CD1c-positive myeloid dendritic cell (primary cell): ENCODE data around the gene DAB1.

ENCODE experiments used
- DNase-seq: peaks from one replicate; pipeline ENCODE4 v3.0.0-alpha.2; 2016; ENCODE audit errors: extremely low spot score

Gene DAB1

DNA sequence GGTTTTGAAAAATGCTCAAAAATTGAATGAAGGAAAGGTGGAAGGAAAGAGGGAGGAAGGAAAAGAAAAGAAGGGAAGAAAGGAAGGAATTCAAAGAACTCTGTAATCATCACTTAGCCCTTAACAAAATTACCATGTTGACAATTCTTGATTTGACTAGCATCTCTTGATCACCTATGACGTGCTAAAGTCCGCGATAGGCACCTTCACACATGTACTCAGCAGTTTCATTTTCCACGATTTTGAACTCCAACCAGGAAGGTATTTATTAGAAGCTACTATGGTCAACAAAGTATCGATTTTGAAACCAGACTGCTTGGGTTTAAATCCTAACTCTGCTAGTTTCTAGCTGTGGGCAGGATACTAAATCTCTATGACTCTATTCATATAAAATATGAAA lies 146.9 kb downstream of the DAB1 start:
- no peak for DNase-seq

DNA sequence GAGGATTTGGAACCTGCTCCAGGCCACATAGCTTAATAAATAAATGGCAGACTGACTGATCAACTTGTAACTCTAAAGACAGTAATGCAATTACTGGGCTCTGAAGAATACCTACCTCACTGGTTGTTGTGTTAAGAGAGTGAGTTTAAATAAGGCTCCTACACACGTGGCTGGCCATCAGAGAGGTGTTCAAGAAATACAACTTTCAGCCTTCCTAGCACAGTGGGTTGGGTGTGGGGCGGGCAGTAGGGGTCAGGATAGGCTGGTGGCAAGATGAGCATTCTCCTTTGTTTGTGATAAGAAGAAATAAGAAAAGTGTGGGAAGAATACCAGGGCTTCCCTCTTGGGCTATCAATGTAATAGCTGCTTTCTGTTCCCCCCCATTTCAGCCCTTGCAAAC lies 151.3 kb downstream of the DAB1 start:
- DNase-seq: no peak

DNA sequence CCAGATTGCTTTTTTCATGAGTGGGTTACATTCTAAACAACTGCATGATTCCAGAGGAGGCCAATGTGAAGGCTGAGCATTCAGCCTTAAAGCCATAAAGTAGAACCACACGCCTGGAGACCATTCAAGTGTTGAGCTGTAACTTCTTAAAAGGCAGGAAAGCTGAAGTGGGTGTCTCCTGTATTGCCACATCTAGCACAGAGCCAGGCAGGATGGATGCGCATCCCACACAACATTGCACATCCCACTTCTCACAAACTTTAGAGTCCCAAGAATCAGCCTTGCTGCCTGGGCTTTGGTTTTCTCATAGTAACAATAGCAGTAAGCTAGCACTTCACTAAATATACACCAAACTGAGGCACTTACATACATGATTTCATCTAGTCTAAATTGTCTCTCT lies 151.7 kb downstream of the DAB1 start:
- no peak for DNase-seq

DNA sequence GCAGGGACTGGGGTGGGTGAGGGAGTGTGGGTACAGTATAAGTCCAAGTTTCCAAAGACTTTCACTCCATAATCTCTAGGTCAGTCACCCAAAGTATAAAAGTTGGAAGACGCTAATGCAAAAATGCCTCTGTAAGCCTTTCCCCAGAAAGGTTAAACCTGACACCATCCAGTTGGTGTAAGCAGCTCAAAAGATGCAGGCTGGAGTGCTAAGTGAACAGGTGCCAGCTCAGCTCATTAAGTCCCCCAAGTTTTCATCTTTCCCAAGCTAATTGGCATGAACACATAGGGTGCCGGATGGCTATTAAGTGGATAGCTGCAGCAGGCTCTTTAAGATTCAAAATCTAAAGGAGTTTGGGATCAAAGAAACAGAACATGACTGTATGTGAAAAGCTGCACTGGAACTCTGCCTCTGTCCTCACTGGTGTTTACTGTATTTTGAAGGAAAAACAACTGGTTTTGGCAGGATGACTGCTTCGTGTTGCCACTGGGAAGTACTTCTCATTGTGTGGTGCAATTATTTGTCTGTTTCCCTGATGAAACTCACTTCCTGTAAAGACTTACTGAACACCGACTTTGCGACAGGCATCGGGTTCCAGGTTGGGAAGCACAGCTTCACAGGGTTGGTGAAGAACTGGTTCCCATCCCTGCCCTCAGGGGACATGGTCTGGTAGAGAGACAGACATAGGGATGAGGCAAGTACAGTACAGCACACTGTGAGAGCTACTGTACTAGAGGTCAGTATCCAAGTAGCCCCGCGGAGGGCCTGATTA lies 152.7 kb downstream of the DAB1 start:
- no peak for DNase-seq

DNA sequence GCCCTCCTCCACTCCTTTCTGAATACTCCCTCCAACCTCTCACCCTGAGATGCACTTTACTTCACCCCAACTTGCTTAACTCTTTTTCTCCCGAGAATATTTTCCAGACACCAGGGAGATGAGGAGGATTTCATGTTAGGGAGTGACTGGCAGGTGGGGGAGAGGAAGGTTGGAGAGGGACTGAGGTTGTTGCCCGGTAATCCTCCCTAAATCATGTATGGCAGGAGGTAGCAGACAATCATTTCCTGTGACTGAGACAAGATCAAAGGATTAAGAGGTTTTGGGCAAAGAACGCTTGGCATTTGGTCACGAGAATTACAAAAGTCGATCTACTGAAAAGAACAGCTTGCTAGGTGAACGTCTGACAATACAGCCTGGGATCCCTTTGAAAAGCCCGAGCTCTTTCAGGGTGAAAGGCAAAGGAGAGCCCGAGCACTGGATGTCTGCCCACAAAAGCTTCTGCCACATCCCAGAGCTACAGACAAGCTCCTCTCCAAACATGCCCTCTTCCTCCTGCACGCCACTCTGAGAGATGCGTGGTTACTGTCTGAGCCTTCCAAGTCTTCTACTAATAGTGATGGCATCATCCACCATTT lies 154.1 kb downstream of the DAB1 start:
- DNase-seq: no peak

DNA sequence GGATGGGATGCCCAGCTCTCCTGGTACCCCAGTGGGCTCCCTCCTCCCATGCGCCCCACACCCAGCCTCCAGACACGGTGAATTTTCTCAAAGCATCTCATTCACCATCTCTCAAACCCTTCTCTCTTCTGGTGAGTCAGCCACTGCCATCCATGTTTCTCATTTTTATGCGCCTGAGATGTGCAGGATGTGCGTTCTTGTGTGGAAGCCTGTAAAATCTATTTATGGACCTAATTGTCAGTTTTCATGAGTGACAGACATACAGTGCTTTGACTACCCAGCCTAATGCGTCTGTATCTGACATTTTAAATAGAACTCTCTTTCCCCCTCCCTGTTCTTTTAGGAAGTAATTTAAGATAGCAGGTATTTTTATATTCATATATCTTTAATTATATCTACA lies 158.8 kb downstream of the DAB1 start:
- no peak for DNase-seq

DNA sequence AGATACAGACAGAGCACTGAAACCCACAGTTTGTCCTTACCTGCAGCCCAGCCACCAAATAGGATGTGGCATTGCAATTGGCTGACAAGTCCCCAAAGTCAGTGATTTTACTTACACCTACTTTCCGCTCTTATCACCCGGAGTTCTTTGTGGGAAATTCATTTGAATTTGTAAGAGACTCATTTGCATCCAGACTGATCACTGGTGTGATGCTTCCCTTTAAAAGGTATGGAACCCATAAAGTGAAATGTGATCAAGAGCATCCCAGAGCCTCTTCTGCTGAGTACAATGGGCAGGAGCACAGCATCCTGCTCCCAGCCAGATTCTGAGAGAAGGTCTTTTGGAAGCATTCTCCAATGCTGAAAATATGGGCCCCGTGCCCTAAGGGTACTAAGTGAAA lies 161.4 kb downstream of the DAB1 start:
- DNase-seq: no peak

DNA sequence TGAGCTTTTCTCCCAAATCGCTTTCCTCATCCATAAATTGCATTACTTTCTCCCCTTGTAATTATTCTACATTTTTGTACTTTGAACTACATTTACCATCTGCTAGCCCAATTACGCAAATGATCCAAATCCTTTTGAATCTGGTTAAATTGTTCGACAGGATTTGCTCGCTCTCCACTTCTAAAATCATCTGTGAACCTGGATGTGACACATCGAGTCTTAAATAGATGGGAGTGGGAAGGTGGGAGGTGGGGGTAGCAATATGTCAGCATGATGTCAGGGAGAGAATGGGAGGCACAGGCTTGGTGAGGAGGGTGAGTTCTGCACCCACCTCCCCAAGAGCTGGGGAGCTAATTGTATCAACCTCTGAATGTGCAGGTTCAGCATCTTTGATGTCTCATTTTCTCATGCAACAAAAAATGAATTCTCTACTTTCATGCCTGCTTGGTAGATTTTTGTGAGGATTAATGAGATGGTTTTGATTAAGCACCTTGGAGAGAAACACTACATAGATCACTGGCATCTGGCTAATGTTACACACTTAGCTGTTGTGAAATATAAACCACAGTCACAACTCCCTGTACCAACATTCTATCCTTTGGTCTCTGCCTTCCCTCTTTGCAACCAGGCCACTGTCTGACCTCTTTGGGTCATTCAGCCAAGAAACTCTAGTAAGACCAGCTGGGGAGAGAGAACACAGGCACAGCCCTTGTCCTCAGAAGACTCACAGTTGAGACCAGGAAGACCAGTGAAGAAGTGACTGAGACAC lies 165.1 kb downstream of the DAB1 start:
- no peak for DNase-seq

DNA sequence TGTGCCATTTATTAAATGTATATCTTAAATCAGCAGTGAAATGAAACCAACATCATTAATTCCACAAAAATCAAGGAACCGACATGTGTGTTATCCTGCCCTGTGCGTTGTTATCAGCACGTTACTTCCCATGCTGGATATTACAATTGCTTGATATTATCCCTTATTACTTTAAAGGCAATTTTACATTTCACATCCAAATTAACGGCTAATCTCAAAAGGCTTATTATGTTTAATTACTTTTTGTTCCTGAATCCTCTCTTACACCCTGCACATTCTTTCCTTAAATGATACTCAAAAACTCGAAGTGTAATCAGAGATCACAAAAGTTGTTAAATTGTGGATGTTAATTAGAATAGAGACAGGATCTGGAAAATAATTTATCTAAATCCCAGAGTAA lies 167.9 kb downstream of the DAB1 start:
- no peak for DNase-seq

DNA sequence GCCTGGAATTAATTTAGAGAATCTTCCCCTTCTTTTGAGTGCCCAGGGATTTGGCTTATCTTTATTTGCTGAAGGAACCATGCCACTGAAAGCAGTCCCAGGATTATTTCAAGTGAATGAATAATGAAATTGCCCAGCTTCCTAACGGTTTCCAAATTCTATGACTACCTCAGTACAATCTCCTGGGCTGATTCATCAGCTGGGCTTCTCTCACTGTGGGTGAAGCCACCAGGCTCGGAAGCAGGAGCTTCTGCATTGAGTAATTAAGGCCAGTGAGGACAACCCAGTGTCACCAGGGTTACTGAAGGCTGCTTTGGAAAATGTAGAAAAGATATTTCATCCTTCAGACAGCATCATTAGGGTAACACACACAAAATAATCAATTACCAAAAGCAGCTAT lies 169.8 kb downstream of the DAB1 start:
- DNase-seq: no peak

DNA sequence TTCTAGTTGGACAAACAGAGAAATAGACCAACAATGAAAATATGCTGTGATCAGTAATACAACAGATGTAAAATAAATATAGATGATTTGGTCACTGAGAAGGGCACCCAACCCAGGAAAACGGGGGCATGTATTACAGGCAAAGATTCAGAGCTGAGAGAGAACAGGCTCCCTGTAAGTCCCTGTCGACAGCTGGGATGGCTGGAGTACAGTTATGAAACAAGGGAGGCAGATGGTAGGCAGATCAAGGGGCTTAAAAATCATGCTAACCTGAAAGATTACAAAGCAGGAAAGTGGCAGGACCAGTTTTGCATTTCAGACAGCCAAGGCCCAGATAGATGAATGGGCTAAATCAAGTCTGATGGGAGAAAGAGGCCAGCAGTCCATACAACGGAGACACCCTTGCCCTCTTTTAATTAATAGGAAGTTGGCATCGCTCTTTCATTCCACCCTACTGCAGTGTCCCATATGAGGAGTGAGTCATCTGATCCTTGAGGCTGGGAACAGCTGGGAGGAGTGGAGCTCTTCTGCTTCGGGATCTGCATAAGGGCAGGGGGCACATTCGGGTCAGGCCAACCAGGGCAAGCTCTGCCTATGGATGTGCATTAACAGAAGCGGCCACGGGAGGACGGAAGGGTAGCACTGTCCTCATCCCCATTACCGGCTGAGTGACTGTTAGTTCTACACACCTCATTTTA lies 171.1 kb downstream of the DAB1 start:
- DNase-seq: no peak

DNA sequence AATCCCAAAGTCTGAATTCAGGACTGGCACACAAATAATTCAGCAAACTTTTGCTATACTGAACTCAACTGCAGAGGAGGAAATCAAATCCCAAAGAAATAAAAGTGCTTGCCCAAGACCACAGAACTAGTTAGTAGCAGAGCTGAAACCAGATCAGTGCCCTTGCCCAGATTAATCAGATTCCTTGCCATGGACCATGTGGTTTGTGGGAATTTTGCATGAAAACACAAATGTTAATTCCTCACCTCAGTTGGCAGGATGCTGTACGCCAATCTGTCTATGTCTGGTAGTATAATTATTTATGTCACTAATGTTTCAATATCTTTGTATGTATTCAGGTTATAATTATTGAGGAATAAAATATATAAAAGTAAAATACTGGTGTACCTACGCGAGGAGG lies 173.8 kb downstream of the DAB1 start:
- no peak for DNase-seq

DNA sequence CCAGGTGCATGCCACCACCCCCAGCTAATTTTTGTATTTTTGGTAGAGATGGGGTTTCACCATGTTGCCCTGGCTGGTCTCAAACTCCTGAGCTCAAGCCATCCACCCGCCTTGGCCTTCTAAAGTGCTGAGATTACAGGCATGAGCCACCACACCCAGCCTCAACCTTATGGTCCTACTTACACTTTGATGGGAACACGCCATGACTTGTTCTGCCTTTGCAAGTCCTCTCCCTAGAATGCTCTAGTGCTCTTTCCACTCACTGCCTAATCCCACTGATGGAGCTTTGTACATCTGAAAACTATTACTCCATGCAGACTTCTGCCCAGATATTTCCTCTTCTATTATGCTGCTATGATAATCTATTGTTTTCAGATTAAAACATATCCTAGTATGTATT lies 174.3 kb downstream of the DAB1 start:
- DNase-seq: no peak

DNA sequence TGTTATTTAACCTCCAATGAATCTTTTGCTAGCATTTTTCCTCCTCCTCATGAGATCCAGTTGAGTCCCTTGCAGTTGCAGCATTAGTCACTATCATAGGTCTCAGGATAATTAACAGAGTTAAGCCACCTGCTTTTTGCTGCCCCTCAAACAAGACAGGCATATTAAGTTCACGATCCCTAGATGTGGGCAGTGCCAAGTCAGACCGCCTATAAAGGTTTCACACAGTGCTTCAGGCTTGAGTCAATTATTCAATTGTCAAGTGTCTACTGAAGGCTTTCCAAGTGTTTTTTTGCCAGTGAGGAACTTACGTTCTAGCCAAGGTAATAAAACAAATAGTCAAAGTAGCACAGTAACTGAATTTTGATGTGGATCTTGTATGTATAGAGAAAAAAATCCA lies 175.0 kb downstream of the DAB1 start:
- no peak for DNase-seq

DNA sequence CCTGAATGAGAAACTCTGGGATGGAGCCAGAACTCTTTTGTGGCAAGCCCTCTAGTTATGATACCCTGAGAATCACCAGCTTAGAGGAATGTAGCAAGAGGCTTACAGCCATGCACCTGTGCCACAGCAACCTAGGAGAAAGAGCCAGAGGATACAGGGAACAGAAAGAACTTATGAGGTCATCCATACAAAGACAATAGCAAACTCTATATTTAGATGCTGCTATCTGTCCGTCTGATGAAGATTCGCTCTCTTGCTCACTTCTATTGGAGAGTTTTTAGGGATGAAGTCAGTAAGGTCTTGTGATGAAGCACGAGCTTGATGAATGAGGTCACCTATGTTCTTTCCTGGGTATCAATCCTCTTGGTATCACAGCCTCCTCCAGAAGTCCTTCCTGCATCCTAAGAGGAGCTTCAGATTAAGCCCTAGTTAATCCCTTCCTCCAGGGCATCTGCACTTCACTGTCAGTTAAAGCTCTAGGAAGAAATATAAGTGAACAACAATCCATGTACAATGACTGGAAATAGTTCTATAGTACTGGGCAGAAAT lies 185.6 kb downstream of the DAB1 start:
- no peak for DNase-seq

DNA sequence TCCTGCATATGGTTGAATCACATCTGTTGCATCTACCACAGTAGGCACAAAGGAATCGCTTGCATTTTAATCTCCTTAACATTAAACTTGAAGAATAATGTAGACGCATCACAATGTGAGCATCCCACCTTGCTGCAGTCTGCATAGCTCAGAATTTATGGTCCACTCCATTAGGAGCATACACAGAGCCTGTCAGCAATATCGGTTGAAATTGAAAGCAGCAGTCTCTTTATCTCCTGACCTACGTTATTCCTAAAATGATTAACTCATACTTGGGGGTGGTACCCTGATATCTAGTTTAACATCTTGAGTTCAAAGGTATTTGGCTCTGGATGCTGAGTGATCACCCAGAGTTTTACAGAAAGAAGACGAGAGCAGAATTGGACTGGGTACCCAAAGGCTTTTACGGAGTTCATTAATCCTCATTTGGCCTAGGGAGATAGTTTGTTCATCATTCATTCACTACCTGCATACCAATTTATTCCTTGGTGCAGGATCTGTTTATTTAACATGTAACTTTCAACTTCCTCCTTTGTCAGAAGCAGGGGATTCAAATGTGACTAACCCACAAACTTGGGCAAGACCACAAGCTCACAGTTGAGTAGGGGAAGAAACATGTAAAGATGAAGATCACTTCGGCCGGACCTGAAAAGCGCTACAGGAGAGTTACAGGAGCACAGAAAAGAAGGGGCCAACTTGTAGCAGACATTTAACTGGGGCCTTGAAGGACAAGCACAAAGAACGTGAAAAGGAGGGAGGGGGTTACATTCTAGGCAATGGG lies 187.9 kb downstream of the DAB1 start:
- DNase-seq: no peak

DNA sequence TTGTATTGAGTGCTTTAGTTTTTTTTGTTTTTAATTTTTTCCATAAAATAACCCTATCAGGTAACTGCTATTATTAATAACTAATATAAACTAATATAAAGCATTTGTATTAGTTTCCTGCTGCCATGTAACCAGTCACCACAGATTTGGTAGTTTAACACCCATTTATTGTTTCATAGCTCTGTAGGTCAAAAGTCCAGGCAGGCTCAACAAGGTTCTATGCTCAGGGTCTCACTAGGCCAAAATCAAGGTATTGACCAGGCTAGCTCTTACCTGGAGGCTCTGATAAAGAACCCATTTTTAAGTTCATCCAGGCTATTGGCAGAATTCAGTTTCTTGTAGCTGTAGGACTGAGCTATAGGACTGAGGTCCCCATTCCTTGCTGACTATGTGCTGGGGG lies 189.4 kb downstream of the DAB1 start:
- DNase-seq: no peak

DNA sequence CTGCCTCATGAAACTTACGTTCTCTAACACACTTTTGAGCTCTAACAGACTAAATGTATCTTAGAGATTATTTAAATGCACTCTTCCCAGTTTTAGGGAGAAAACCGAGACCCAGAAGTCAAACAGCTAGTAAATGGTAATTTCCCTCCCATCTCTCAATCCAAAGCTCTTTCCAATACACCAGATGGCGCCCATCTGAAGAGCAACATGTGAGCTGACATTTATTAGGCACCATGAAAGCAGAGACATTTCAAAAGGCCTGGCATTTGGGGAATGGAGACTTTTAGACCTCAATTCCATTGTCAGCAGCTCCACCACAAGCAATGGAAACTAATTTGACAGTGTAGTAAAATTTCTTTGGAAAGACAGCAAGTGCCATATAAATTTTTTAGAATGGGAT lies 191.4 kb downstream of the DAB1 start:
- no peak for DNase-seq

DNA sequence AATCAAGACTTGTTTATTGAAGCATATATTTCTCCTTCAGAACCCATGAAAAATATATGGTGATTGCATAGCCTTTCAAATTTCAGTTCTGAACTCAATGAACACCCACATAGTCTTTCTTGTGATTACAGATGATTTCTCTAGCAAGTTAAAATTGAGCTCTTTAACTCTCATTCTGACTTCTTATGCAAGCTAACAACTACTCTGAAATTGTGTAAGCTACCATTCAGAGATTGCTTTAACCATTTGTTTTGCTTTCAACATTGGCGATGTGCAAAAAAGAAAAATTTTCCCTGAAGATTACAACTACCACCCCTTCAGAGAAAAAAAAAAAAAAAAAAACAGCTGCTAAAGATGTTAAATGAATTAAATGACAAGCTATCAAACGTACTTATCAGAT lies 193.9 kb downstream of the DAB1 start:
- DNase-seq: no peak

DNA sequence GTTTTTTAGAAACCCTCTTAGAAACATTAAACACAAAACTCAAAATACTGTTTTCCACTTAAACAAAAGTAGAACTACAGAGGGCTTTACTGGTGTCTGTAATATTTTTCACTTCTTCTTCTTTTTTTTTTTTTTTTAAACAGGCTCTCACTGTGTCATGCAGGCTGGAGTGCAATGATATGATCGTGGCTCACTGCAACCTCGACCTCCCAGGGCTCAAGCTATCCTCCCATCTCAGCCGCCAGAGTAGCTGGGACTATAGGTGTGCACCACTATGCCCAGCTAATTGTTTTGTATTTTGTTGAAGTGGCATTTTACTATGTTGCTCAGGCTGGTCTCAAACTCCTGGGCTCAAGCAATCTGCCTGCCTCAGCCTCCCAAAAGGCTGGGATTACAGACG lies 194.8 kb downstream of the DAB1 start:
- DNase-seq: no peak

DNA sequence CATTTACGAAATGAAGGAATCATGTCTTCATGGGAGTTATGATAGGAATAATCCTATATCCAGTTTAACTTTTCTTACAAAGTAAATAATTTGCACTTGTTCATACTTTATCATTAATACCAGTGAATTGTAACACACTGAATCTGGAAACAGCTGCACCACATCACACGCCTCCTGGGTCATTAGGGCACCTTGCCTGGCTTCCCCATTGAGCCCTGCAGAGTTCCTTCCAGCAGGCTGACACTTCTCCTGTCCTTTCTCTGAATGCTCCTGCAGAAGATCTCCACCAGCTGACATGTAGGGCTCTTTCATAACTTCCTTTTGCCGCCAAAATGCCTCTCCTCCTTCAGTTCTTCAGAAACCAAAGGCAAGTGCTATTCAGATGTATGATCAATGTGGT lies 201.1 kb downstream of the DAB1 start:
- DNase-seq: no peak
